ENCODE measurements around the gene DAD1.

- TF ChIP-seq EZH2 (IDR thresholded peaks at IDR 0.05; ENCODE audit: insufficient read depth, poor library complexity, severe bottlenecking) = no peak
- TF ChIP-seq EZH2phosphoT487 (IDR thresholded peaks at IDR 0.05; ENCODE audit: insufficient read depth, low read depth) = no peak
Observed at GRCh38 chr14:22552001-22552826, 36.8 kb downstream of the DAD1 start.

Data from GM23248 (cell line).